Measurements from ENCODE around the gene SASS6. TPM values are rescaled to one million over a fixed set of nuclear protein-coding genes. Genes with fewer than 3 reads are reported as not detected.
A peak's percentile ranks its signal among the peaks of the same experiment; 100 is the strongest.

The SASS6 gene
- total RNA-seq (2.1 TPM), polyA plus RNA-seq (ENCODE audit: insufficient read depth, low read depth, low replicate concordance) (1.1 TPM)
- long read RNA-seq, donor 1 = 0 reads
- long read RNA-seq, donor 2 = 0 reads
- long read RNA-seq, donor 3 = 0 reads
- long read RNA-seq, donor 4 = 0 reads
- long read RNA-seq, donor 5 = 0 reads
- long read RNA-seq, donor 6 = 0 reads
- long read RNA-seq, donor 7 = 0 reads
- long read RNA-seq, donor 8 = 0 reads
- long read RNA-seq, donor 9 = 0 reads
- long read RNA-seq, donor 10, partial matches to known transcripts = 74 of 74 reads
- long read RNA-seq, donor 10, other reads (novel, unspliced or antisense) = 0 of 74 reads

GRCh38 chr1:100132566-100133477, at the start of gene SASS6, which contains the start of gene TRMT13:
SASS6 (minus strand) TSS chr1:100132930; CDS start chr1:100132814, 116 bp downstream.
TRMT13 (plus strand) TSS chr1:100133163; CDS start chr1:100133169, 6 bp downstream.
- no peaks in the 10 kb centered on the region for H3K9me3 ChIP-seq (ENCODE audit: control insufficient read depth in 2 of 3, insufficient read depth in 1 of 3, low read length in 3 of 3)
- TF ChIP-seq, protein P1, sequence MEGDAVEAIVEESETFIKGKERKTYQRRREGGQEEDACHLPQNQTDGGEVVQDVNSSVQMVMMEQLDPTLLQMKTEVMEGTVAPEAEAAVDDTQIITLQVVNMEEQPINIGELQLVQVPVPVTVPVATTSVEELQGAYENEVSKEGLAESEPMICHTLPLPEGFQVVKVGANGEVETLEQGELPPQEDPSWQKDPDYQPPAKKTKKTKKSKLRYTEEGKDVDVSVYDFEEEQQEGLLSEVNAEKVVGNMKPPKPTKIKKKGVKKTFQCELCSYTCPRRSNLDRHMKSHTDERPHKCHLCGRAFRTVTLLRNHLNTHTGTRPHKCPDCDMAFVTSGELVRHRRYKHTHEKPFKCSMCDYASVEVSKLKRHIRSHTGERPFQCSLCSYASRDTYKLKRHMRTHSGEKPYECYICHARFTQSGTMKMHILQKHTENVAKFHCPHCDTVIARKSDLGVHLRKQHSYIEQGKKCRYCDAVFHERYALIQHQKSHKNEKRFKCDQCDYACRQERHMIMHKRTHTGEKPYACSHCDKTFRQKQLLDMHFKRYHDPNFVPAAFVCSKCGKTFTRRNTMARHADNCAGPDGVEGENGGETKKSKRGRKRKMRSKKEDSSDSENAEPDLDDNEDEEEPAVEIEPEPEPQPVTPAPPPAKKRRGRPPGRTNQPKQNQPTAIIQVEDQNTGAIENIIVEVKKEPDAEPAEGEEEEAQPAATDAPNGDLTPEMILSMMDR (IDR thresholded peaks at IDR 0.05; ENCODE audit: borderline replicate concordance, extremely low read depth, insufficient read depth) = peak; percentile 15
- peaks cover 2 to 5% (median 4%) of the 10 kb centered on the region in 3 donors for H3K36me3 ChIP-seq (ENCODE audit: control insufficient read depth in 2 of 3, insufficient read depth in 3 of 3, low read length in 3 of 3)
- no peaks in the 10 kb centered on the region for H3K27me3 ChIP-seq (ENCODE audit: control insufficient read depth, insufficient read depth, low read length)
- H3K4me1 ChIP-seq (ENCODE audit: control insufficient read depth in 2 of 3, insufficient read depth in 2 of 3, low read depth in 1 of 3, low read length in 3 of 3) = peaks cover 0 to 13% (median 2%) of the 10 kb centered on the region in 3 donors
- peak within 1 kb of the TSS; percentile 23 to 57 for H3K27ac ChIP-seq (ENCODE audit: low read depth in 2 of 2, low read length in 2 of 2)
- H3K4me3 ChIP-seq (ENCODE audit: low read length in 3 of 3) = peak within 1 kb of the TSS; percentile 94 to 96 (median 95)
- peak within 1 kb of the TSS; percentile 70 to 89 (median 70) for H3K9ac ChIP-seq (ENCODE audit: low read length in 3 of 3)
- FAIRE-seq (peak; percentile 93), DNase-seq (peak; percentile 97 to 99 (median 99))
- intact Hi-C loops (cut with DNase I) = no loop called here

DNA sequence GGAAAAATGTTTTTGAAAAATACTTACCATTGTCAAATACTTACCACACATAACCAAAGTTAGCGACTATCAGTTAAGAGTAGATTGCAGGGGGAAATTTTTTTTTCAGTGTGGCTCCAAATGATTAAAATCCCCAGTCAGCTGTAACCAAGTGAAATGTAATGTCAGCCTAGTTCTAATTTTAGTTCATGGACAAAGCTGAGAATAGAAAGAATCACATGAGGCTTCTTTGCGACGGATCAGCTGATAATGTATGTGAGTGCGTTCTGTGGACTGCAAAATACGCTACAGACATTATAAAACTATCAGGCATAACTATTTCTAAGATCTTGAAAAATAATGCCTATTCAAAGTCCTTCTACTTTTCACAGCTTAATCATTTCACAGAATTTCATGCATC, 45.4 kb upstream of the SASS6 start, which contains the start of gene LRRC39:
Gene LRRC39 (minus strand): TSS at position 166 of the 400 bp plus-strand sequence. CDS start 9,740 bp downstream, outside the sequence.
- no peak within 1 kb of the TSS for H3K4me3 ChIP-seq (ENCODE audit: low read length in 3 of 3)
- no peaks in the 10 kb centered on the region for H3K9me3 ChIP-seq (ENCODE audit: control insufficient read depth in 2 of 3, insufficient read depth in 1 of 3, low read length in 3 of 3)
- no peaks in the 10 kb centered on the region for H3K36me3 ChIP-seq (ENCODE audit: control insufficient read depth in 2 of 3, insufficient read depth in 3 of 3, low read length in 3 of 3)
- H3K27ac ChIP-seq (ENCODE audit: low read depth in 2 of 2, low read length in 2 of 2) = no peak within 1 kb of the TSS
- H3K4me1 ChIP-seq (ENCODE audit: control insufficient read depth in 2 of 3, insufficient read depth in 2 of 3, low read depth in 1 of 3, low read length in 3 of 3) = no peaks in the 10 kb centered on the region
- no peaks in the 10 kb centered on the region for H3K27me3 ChIP-seq (ENCODE audit: control insufficient read depth, insufficient read depth, low read length)
- H3K9ac ChIP-seq (ENCODE audit: low read length in 3 of 3) = no peak within 1 kb of the TSS
- no peak for DNase-seq
- TF ChIP-seq, protein P1 (IDR thresholded peaks at IDR 0.05; ENCODE audit: borderline replicate concordance, extremely low read depth, insufficient read depth) = no peak
- no peak for FAIRE-seq
- intact Hi-C loops (cut with DNase I) = no loop called here

DNA sequence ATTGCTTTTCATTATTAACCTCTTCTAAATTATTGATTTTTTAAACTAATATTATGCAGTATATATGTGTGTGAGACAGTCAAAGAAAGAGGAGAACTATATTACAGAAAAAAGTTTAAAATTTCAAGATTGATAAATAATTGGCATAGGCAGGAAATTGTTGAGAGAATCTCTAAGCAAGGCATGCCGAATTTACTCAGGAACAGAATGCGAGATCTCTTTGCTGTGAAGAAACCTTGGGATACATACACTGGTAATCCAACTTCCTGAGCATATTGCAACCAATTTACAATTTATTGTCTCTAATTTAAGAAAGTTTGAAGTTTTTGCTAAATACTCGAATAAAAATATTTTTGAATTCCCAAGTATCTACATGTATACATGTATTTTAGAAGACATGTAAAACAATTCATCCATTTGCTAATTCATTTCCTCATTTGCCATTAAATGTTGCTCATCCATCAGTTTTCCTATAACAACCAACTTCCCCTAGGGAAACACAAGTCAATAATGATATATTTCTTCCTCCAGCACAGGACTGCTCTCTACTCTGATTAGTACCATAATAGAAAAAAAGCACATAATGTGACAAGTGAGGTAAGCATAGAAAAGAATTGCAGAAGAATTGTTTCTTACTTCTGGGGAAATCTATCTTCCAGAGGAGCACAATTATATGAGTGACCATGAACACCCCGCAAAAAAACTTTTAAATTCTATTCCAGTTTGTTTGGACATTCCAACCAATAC, 44.7 kb upstream of the SASS6 start:
- H3K9ac ChIP-seq (ENCODE audit: low read length in 3 of 3) = no peak overlapping the region
- no peak overlapping the region for H3K4me3 ChIP-seq (ENCODE audit: low read length in 3 of 3)
- no peak for FAIRE-seq
- TF ChIP-seq, protein P1 (IDR thresholded peaks at IDR 0.05; ENCODE audit: borderline replicate concordance, extremely low read depth, insufficient read depth) = no peak
- no peaks in the 10 kb centered on the region for H3K4me1 ChIP-seq (ENCODE audit: control insufficient read depth in 2 of 3, insufficient read depth in 2 of 3, low read depth in 1 of 3, low read length in 3 of 3)
- intact Hi-C loops (cut with DNase I) = no loop called here
- no peaks in the 10 kb centered on the region for H3K36me3 ChIP-seq (ENCODE audit: control insufficient read depth in 2 of 3, insufficient read depth in 3 of 3, low read length in 3 of 3)
- H3K27me3 ChIP-seq (ENCODE audit: control insufficient read depth, insufficient read depth, low read length) = no peaks in the 10 kb centered on the region
- DNase-seq = no peak
- no peaks in the 10 kb centered on the region for H3K9me3 ChIP-seq (ENCODE audit: control insufficient read depth in 2 of 3, insufficient read depth in 1 of 3, low read length in 3 of 3)
- no peak overlapping the region for H3K27ac ChIP-seq (ENCODE audit: low read depth in 2 of 2, low read length in 2 of 2)
